ENCODE results near the gene ACSS3. TPM values are rescaled to one million over a fixed set of nuclear protein-coding genes. Genes with fewer than 3 reads are reported as not detected.
"Not testable (repeated sequence)": the region's sequence is repeated elsewhere in the genome, so short reads cannot be mapped to it uniquely, and the experiment has no call there.

ACSS3 gene
- total RNA-seq, 1 donor from 2014 or later: 36.2 TPM

- no peak for DNase-seq (ENCODE audit: low spot score)
Measured at GRCh38 chr12:81094718-81095360, 17.0 kb downstream of the ACSS3 start.

- DNase-seq (ENCODE audit: low spot score): no peak
Measured at GRCh38 chr12:81095501-81096232, 17.8 kb downstream of the ACSS3 start.

- DNase-seq (ENCODE audit: low spot score): no peak
Measured at GRCh38 chr12:81105687-81106086, 27.8 kb downstream of the ACSS3 start.

GRCh38 chr12:81114226-81114625 is 36.3 kb downstream of the ACSS3 start:
- DNase-seq (ENCODE audit: low spot score): no peak

- not testable (repeated sequence) for DNase-seq (ENCODE audit: low spot score)
Measured at GRCh38 chr12:81119069-81119468, 41.2 kb downstream of the ACSS3 start.

GRCh38 chr12:81120961-81121360 is 43.1 kb downstream of the ACSS3 start:
- no peak for DNase-seq (ENCODE audit: low spot score)

- no peak for DNase-seq (ENCODE audit: low spot score)
Measured at GRCh38 chr12:81123611-81124010, 45.7 kb downstream of the ACSS3 start.

- DNase-seq (ENCODE audit: low spot score): no peak
Measured at GRCh38 chr12:81125691-81126090, 47.8 kb downstream of the ACSS3 start.

GRCh38 chr12:81128930-81129554 is 51.2 kb downstream of the ACSS3 start:
- no peak for DNase-seq (ENCODE audit: low spot score)

GRCh38 chr12:81136519-81136918 is 58.6 kb downstream of the ACSS3 start:
- no peak for DNase-seq (ENCODE audit: low spot score)

- no peak for DNase-seq (ENCODE audit: low spot score)
Measured at GRCh38 chr12:81137801-81138200, 59.9 kb downstream of the ACSS3 start.

- no peak for DNase-seq (ENCODE audit: low spot score)
Measured at GRCh38 chr12:81141217-81141616, 63.3 kb downstream of the ACSS3 start.

- no peak for DNase-seq (ENCODE audit: low spot score)
Measured at GRCh38 chr12:81143057-81143456, 65.2 kb downstream of the ACSS3 start.

GRCh38 chr12:81146228-81147225 is 68.6 kb downstream of the ACSS3 start:
- DNase-seq (ENCODE audit: low spot score): no peak

GRCh38 chr12:81147292-81147919 is 69.5 kb downstream of the ACSS3 start:
- no peak for DNase-seq (ENCODE audit: low spot score)

GRCh38 chr12:81150382-81150781 is 72.5 kb downstream of the ACSS3 start:
- DNase-seq (ENCODE audit: low spot score): no peak

- DNase-seq (ENCODE audit: low spot score): no peak
Measured at GRCh38 chr12:81159856-81160255, 82.0 kb downstream of the ACSS3 start.

GRCh38 chr12:81161680-81162079 is 83.8 kb downstream of the ACSS3 start:
- DNase-seq (ENCODE audit: low spot score): no peak

- no peak for DNase-seq (ENCODE audit: low spot score)
Measured at GRCh38 chr12:81162391-81163136, 84.7 kb downstream of the ACSS3 start.

GRCh38 chr12:81164827-81165226 is 86.9 kb downstream of the ACSS3 start:
- DNase-seq (ENCODE audit: low spot score): no peak

Measured in mesenteric fat pad (tissue), 1 donor.